ENCODE measurements around the gene FRG2. TPM values are rescaled to one million over a fixed set of nuclear protein-coding genes. Genes with fewer than 3 reads are reported as not detected.
"Not testable (repeated sequence)": the region's sequence is repeated elsewhere in the genome, so short reads cannot be mapped to it uniquely, and the experiment has no call there.

FRG2 gene
- total RNA-seq, 4 donors from 2014 or later = not detected

DNA sequence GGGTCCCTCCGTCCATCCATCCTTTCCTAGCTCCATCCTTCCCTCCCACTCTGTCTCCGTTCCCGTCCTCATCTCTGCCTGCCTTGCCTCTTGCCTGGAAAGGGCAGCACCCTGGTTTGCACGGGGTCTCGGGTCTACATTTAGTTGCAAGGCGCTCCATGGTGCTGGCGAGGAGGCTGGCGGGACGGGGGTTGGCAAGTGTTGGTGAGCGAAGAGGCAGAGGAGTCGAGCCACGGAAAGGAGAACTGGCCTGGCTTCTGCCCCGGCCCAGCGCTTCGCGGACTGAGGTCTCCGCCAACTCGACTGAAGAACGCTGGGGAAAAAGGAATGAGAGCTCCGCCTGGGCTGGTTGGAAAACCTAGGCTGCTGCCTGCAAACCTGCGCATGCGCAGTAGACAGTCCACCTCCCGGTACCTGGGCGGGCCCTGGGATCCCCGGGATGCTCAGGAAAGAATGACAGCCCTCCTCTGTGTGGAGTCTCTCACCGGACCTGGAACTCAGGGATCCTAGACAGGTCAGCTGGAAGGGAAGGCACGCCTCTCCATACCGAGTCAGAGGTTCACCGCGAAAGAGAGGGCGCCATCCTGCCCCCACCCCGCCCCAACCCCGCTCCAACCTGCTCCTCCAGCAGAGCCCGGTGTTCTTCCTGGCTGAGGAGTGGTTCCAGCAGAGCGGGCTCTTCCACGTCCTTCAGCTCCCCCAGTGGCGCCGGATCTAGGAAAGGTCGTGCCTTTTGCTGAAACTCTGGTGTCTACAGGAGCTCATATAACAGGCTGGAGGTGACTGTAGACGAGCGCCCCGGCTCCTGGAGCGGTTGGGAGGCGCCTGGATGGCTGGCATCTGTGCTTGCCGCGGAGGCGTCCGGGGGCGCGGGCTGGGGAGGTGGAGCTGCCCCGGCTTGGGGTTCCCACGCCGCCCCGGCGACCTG lies 6.0 kb downstream of the FRG2 start:
- Histone ChIP-seq H3K4me1 (peaks cover 11 to 55% (median 49%) of the 10 kb centered on the region in 4 donors), H3K36me3 (no peaks in the 10 kb centered on the region)
- TF ChIP-seq, protein P1, sequence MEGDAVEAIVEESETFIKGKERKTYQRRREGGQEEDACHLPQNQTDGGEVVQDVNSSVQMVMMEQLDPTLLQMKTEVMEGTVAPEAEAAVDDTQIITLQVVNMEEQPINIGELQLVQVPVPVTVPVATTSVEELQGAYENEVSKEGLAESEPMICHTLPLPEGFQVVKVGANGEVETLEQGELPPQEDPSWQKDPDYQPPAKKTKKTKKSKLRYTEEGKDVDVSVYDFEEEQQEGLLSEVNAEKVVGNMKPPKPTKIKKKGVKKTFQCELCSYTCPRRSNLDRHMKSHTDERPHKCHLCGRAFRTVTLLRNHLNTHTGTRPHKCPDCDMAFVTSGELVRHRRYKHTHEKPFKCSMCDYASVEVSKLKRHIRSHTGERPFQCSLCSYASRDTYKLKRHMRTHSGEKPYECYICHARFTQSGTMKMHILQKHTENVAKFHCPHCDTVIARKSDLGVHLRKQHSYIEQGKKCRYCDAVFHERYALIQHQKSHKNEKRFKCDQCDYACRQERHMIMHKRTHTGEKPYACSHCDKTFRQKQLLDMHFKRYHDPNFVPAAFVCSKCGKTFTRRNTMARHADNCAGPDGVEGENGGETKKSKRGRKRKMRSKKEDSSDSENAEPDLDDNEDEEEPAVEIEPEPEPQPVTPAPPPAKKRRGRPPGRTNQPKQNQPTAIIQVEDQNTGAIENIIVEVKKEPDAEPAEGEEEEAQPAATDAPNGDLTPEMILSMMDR (IDR thresholded peaks at IDR 0.05) = no peak
- TF ChIP-seq POLR2AphosphoS5 (IDR thresholded peaks at IDR 0.05) (no peak), POLR2A (IDR thresholded peaks at IDR 0.05; ENCODE audit: low read depth) (no peak), EP300 (IDR thresholded peaks at IDR 0.05) (no peak)

DNA sequence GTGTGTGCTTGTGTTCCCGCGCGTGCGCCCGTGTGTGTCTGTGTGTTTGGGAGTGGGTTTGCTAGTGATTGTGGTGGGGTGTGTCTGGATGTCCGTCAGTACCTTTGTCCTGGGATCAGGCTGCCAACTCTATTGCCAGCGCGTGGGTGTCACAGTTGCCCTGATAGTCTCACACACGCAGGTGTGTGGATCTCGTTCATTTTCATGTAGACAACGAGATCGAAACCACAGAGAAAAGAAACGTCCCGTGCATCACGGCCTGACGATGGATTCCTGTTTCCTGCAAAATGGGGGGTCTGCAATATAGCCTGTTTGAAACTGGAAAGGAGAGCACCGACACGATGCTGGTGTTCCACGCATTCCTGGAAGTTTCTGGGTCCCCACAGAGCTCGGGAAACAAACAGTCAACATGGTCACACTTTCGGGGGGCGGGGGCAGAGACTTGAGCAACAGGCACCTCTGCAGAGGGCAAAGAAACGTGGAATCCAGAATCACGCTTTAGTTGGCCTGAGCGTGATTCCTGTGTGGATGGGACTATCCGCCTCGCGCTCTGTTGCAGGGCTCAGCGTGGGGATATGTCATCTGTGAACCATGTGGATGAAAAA lies 7.1 kb downstream of the FRG2 start:
- H3K9me3 ChIP-seq; intact Hi-C loops (cut with DNase I); H3K27ac ChIP-seq (replicated peaks in 1 of 4); H3K4me3 ChIP-seq; H3K36me3 ChIP-seq; DNase-seq (ENCODE audit: extremely low spot score): not testable (repeated sequence)
- 20% methylated on average over 25 of the region's 29 CpGs for WGBS
- Histone ChIP-seq H3K27me3 (peaks cover 0 to 76% (median 45%) of the 10 kb centered on the region in 4 donors), H3K4me1 (peaks cover 11 to 66% (median 56%) of the 10 kb centered on the region in 4 donors)

More for the DNA sequence above, 6.0 kb downstream of the FRG2 start:
- 4% methylated on average over 39 of the region's 55 CpGs for WGBS
- Histone ChIP-seq H3K27me3 (peaks cover 0 to 69% (median 36%) of the 10 kb centered on the region in 4 donors), H3K9me3 (no peaks in the 10 kb centered on the region), H3K4me3 (peak overlapping the region; percentile 27 to 43 (median 32)), H3K27ac (replicated peaks in 1 of 4) (no peak overlapping the region)
- intact Hi-C loops (cut with DNase I) = no loop called here
- DNase-seq (ENCODE audit: extremely low spot score) = no peak

DNA sequence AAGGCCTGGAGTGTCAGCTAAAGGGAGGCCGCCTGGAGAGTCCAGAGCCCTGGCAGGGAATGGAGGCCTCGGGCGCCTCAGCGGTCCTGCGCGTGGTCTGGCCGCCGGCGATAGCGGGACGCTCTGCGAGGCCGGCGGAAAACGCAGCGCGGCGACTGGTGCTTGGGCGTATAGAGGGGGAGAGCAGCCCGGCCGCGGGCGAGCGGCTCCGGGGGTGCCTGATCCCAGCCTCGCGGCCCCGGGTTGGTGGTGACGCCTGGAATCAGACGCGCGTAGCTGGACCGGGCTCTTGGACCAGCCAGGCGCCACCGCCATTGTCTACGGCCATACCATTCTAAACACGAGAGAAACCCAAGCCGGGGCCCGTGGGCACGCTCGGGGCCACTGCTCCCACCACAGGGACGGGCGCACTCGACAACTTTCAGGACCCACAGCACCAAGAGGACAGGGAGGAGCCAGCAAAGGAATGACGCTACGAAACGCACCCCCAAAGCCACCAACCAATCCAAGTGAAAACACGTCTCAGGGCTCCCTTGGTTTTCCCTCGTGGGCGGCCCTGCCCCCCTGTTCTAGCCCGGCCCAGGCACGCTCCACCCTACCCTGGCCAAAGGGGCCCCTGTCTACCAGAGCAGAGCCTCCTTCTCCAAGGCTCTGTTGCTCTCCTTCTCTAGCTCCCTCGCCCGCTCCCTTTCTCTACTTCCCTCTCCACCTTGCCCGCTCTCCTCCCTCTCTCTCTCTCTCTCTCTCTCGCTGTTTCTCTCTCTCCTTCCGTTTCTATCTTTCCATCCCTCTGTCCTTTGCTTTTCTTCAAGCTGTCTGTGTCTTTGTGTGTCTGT lies 7.8 kb downstream of the FRG2 start:
- peaks cover 15 to 72% (median 62%) of the 10 kb centered on the region in 4 donors for H3K4me1 ChIP-seq

DNA sequence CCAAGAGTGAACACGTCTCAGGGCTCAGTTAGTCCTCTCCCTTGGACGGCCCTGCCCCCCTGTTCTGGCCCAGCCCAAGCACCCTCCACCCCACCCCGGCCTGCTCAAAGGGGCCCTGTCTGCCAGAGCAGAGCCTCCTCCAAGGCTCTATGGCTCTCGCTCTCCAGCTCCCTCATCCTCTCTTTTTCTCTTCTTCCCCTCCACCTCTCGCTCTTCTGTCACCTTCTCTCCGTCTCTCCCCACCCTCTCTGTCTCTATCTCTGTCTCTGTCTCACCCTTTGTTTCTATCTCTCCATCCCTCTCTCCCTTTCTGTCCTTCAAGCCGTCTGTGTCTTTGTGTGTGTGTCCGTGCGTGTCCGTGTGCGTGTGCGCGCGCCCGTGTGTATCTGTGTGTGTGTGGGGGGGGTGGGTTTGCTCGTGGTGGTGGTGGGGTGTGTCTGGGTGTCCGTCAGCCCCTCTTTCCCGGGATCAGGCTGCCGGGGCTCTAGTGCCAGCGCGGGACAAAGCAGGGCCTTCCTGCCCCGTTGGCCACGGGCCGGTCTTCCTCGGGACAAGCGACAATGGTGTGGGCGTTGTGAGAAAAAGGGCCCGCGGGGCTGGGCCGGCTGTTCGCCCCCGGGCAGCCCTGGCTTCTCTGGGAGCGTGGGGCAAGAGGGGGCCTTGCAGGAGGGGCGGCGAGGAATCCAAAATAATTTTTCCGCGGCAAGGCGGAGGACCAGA lies 8.7 kb downstream of the FRG2 start:
- DNase-seq (ENCODE audit: extremely low spot score) = no peak
- Histone ChIP-seq H3K36me3 (no peaks in the 10 kb centered on the region), H3K4me3 (peak overlapping the region in 1 of 4 donors; percentile 3), H3K4me1 (peaks cover 15 to 72% (median 62%) of the 10 kb centered on the region in 4 donors), H3K27ac (replicated peaks in 1 of 4) (no peak overlapping the region), H3K9me3 (no peaks in the 10 kb centered on the region), H3K27me3 (peaks cover 0 to 80% (median 52%) of the 10 kb centered on the region in 4 donors)
- no peak for TF ChIP-seq EP300 (IDR thresholded peaks at IDR 0.05)
- TF ChIP-seq, protein P1 (IDR thresholded peaks at IDR 0.05) = no peak
- no peak for TF ChIP-seq POLR2AphosphoS5 (IDR thresholded peaks at IDR 0.05)
- no peak for TF ChIP-seq POLR2A (IDR thresholded peaks at IDR 0.05; ENCODE audit: low read depth)
- intact Hi-C loops (cut with DNase I) = no loop called here
- WGBS = 9% methylated on average over 33 of the region's 38 CpGs

More for the DNA sequence above, 7.8 kb downstream of the FRG2 start:
- H3K27me3 ChIP-seq = peaks cover 0 to 82% (median 51%) of the 10 kb centered on the region in 4 donors
- peak overlapping the region in 1 of 4 donors; percentile 3 for H3K4me3 ChIP-seq
- WGBS = 9% methylated on average over 35 of the region's 57 CpGs
- no peaks in the 10 kb centered on the region for H3K9me3 ChIP-seq
- intact Hi-C loops (cut with DNase I) = no loop called here
- TF ChIP-seq POLR2A (IDR thresholded peaks at IDR 0.05; ENCODE audit: low read depth) = no peak
- TF ChIP-seq POLR2AphosphoS5 (IDR thresholded peaks at IDR 0.05) = no peak
- TF ChIP-seq, protein P1 (IDR thresholded peaks at IDR 0.05) = no peak
- TF ChIP-seq EP300 (IDR thresholded peaks at IDR 0.05) = no peak
- H3K36me3 ChIP-seq = no peaks in the 10 kb centered on the region
- H3K27ac ChIP-seq (replicated peaks in 1 of 4) = no peak overlapping the region
- no peak for DNase-seq (ENCODE audit: extremely low spot score)

Measured in esophagus muscularis mucosa (tissue), 4 donors.